ENCODE data around the gene TRIM39.
"Not testable (repeated sequence)": the region's sequence is repeated elsewhere in the genome, so short reads cannot be mapped to it uniquely, and the experiment has no call there.

Gene TRIM39

DNA sequence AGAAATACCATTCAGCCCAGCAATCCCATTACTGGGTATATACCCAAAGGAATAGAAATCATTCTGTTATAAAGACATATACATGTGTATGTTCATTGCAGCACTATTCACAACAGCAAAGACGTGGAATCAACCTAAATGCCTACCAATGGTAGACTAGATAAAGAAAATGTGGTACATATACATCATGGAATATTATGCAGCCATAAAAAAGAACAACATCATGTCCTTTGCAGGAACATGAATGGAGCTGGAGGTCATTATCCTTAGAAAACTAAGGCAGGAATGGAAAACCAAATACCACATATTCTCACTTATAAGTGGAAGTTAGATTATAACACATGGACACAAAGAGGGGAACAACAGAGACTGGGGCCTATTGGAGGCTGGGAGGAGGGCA lies 42.6 kb downstream of the TRIM39 start:
- DNase-seq: not testable (repeated sequence)

DNA sequence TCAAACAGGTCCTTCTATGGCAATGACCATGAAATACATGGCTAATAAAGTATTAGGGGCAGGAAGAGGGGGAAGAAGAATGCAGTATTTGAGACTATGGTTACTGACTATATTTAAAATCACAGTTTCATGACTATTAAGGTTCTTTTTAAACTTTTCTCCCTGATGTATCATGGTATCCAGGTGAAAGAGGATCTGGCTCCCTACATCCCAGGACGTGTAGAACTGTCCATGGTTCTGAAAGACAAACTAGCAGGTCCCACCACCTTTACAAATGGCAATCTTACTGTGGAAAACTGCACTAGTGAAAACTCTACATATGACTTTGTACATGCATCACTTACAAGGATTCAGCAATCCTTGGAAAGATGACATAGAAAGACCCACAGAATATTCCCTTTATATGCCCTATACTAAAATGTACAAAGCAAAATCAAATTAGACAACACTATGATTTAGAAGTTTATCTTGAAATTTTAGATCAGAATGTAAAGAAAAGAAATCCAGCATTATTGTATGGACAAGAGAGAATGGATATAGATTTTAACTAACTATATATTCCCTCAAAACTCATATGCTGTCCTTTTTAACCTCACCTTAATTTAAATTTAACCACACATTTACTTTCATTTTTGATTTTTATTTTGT lies 51.7 kb downstream of the TRIM39 start:
- peak; percentile 54 for DNase-seq

- no peak for DNase-seq
Observed at GRCh38 chr6:30380464-30380863, 53.7 kb downstream of the TRIM39 start.

DNA sequence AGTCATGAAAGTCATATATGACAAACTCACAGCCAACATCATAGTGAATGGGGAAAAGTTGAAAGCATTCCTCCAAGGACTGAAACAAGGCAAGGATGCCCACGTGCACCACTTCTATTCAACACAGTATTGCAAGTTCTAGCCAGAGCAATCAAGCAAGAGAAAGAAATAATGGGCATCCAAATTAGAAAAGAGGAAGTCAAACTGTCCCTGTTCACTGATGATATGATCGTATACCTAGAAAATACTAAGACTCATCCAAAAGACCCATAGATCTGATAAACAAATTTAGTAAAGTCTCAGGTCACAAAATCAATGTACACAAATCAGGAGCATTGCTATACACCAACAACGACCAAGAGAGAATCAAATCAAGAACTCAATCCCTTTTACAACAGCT lies 59.4 kb downstream of the TRIM39 start:
- no peak for DNase-seq

GRCh38 chr6:30391240-30391639 lies 64.5 kb downstream of the TRIM39 start:
- DNase-seq: no peak

All from hematopoietic multipotent progenitor cell treated with erythropoietin and hydrocortisone succinate and interleukin-3 and kit ligand, for 6 days (in vitro differentiated cells).